Adrenal gland (tissue), 12 donors: ENCODE data around the gene RNF123. TPM values are rescaled to one million over a fixed set of nuclear protein-coding genes. Genes with fewer than 3 reads are reported as not detected.

Experiments used
- DNase-seq, 7 donors: peaks; one replicate each; pipeline ENCODE4 v3.0.0-alpha.2; 2019 to 2020
- H3K27ac ChIP-seq, 5 donors: fragments of 200-600 bp; sonication (generic) in 4 of 5; 1 replicate in 3 of 5; 2 replicates in 2 of 5; pipeline versions ENCODE4 v1.5.1 to v1.8.0; 2016 to 2020; ENCODE audit warnings: mild to moderate bottlenecking in 1 of 5
- H3K27me3 ChIP-seq: fragments of 200-600 bp; 2 replicates; pipeline ENCODE4 v1.8.0; 2021
- H3K36me3 ChIP-seq, 2 donors: fragments of 200-600 bp; replicated peaks in 1 of 2; 1 replicate in 1 of 2; 2 replicates in 1 of 2; pipeline versions ENCODE4 v1.5.1 to v1.8.0; 2018 to 2022
- H3K4me1 ChIP-seq, 2 donors: fragments of 200-600 bp; replicated peaks in 1 of 2; 1 replicate in 1 of 2; 2 replicates in 1 of 2; pipeline versions ENCODE4 v1.5.1 to v1.8.0; 2018 to 2021
- H3K4me3 ChIP-seq, 4 donors: fragments of 200-600 bp; sonication (generic) in 3 of 4; one replicate each; pipeline ENCODE4 v1.5.1; 2016 to 2018
- H3K9me3 ChIP-seq, 3 donors: fragments of 200-600 bp; sonication (generic) in 1 of 3; replicated peaks in 1 of 3; 1 replicate in 2 of 3; 2 replicates in 1 of 3; pipeline versions ENCODE4 v1.5.1 to v1.8.0; 2016 to 2021
- POLR2A ChIP-seq, 2 donors: fragments of 450-650 bp; IDR thresholded peaks; one replicate each; pipeline ENCODE4 v1.6.1; 2017; ENCODE audit warnings: antibody characterized with exemption in 2 of 2, mild to moderate bottlenecking in 2 of 2, moderate library complexity in 1 of 2
- WGBS, 4 donors: extraction: QIAGEN DNeasy Blood & Tissue Kit in 2 of 4; methylation state at CpG; one replicate each; pipeline versions ENCODE4 v1.1.5 to v1.1.7; 2013 to 2017; 5-methylcytosine and 5-hydroxymethylcytosine counted together
- intact Hi-C, 2 donors: fragments of 100-400 bp; cut with DNase I; formaldehyde crosslinking; loops; one replicate each; pipeline versions ENCODE4 v1.14.1 to v1.15.0; 2022 to 2023
- polyA plus RNA-seq, 3 donors: library from polyadenylated mRNA; stranded (reverse); fragments of 200-250 nt in 2 of 3; fragments of 350-450 nt in 1 of 3; fragmentation: Illumina TruSeq in 1 of 3; extraction: RNeasy Lipid Tissue Mini Kit (QIAGEN cat#74804) in 1 of 3; gene quantifications; one replicate each; pipeline ENCODE4 v1.2.3, GENCODE V29; 2013 to 2014
- total RNA-seq, 9 donors: library from RNA; depleted of rRNA in 4 of 9; stranded (reverse); fragments of >200 nt in 4 of 9; fragments of 120-200 nt in 1 of 9; fragmentation: NEBNext Ultra II Directional in 1 of 9; extraction: Animal tissue kit (Norgen Biotek cat#: 25700) in 1 of 9; gene quantifications; one replicate each; pipeline versions ENCODE4 v1.1.0 to v1.2.4, GENCODE V29; 2013 to 2023
- TF ChIP-seq, protein P1 (sequence below), 6 experiments: fragments of 450-650 bp in 4 of 6; fragments of 200-600 bp in 2 of 6; sonication (generic) in 1 of 6; IDR thresholded peaks; 1 replicate in 5 of 6; 2 replicates in 1 of 6; pipeline versions ENCODE4 v1.5.1 to v1.8.0; 2016 to 2021; ENCODE audit warnings: antibody characterized with exemption in 6 of 6, mild to moderate bottlenecking in 2 of 6, moderate library complexity in 1 of 6
- donor health status: healthy with polysubstance abuse.
- donor health status: Bipolar disorder and iron deficiency.
- donor health status: DM: yes; HTN: yes; CAD: no.
- donor health status: DM: no; HTN: no; CAD: no.
- donor health status: DM: no; HTN: no; CAD: no.
- donor health status: DM: yes; HTN: yes; CAD: no.

Gene RNF123
- total and polyA plus RNA-seq, 12 donors, result 19.5 to 62.3 (median 38.3) TPM

DNA sequence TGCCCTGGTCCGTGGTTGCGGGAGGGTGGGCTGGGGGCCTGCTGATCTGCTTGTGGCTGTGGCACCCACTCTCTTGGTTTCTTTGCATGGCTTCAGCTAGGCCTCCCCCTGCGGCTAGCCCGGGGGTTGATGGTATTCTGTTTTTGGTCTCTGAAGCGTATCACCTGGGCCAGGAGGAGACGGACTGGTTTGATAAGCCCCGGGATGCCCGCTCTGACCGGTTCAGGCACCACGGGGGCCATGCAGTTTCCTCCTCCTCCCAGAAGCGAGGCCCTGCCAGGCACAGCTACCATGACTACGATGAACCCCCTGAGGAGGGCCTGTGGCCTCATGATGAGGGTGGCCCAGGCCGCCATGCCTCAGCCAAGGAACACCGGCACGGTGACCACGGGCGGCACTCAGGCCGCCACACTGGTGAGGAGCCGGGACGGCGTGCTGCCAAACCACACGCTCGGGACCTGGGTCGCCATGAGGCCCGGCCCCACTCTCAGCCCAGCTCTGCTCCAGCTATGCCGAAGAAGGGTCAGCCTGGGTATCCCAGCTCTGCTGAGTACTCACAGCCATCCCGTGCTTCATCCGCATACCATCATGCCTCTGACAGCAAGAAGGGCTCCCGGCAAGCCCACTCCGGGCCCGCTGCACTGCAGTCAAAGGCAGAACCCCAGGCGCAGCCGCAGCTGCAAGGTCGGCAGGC is 26.5 kb upstream of the RNF123 start:
- intact Hi-C loops, result no loop called here

DNA sequence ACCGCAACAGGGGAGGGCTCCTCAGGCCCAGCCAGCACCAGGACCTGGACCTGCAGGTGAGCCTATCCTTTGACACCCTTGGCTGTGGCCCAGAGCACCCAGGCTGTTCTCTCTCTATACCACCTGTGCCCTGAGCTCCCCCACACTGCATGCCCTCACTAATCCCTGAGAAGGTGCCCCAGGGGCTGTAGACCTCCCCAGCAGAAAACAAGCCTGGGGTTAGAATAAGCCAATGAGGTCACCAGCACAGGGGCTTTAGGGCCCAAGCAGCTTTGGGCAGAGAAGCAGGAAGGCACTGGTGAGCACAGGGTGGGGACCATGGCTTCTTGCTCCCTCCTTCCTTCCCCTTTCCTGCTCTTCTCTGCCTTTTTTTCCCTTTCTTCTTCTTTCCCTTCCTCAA is 25.5 kb upstream of the RNF123 start:
- H3K27me3 ChIP-seq, result no peaks in the 10 kb centered on the region
- intact Hi-C loops, result no loop called here
- DNase-seq, result no peak
- H3K9me3 ChIP-seq, result no peaks in the 10 kb centered on the region
- no peak overlapping the region for H3K27ac ChIP-seq
- no peaks in the 10 kb centered on the region for H3K36me3 ChIP-seq
- peaks cover 0 to 11% of the 10 kb centered on the region in 2 donors for H3K4me1 ChIP-seq
- H3K4me3 ChIP-seq, result no peak overlapping the region
- WGBS, 4 donors, result 93 to 100% (median 95%) methylated on average over 1 of the region's 1 CpG; no CpG with 5 or more reads in 1 of the 4 donors
- TF ChIP-seq POLR2A (IDR thresholded peaks at IDR 0.05), result no peak
- TF ChIP-seq, protein P1, sequence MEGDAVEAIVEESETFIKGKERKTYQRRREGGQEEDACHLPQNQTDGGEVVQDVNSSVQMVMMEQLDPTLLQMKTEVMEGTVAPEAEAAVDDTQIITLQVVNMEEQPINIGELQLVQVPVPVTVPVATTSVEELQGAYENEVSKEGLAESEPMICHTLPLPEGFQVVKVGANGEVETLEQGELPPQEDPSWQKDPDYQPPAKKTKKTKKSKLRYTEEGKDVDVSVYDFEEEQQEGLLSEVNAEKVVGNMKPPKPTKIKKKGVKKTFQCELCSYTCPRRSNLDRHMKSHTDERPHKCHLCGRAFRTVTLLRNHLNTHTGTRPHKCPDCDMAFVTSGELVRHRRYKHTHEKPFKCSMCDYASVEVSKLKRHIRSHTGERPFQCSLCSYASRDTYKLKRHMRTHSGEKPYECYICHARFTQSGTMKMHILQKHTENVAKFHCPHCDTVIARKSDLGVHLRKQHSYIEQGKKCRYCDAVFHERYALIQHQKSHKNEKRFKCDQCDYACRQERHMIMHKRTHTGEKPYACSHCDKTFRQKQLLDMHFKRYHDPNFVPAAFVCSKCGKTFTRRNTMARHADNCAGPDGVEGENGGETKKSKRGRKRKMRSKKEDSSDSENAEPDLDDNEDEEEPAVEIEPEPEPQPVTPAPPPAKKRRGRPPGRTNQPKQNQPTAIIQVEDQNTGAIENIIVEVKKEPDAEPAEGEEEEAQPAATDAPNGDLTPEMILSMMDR (IDR thresholded peaks at IDR 0.05), result no peak

More for the DNA sequence above, 26.5 kb upstream of the RNF123 start:
- no peak for DNase-seq
- no peak for TF ChIP-seq POLR2A (IDR thresholded peaks at IDR 0.05)
- TF ChIP-seq, protein P1 (IDR thresholded peaks at IDR 0.05), result no peak
- Histone ChIP-seq H3K27ac (no peak overlapping the region), H3K4me3 (no peak overlapping the region), H3K36me3 (no peaks in the 10 kb centered on the region), H3K9me3 (no peaks in the 10 kb centered on the region), H3K4me1 (peaks cover 0 to 11% of the 10 kb centered on the region in 2 donors), H3K27me3 (no peaks in the 10 kb centered on the region)
- WGBS, 4 donors, result 88 to 96% (median 95%) methylated on average over 10 to 34 of the region's 34 CpGs

DNA sequence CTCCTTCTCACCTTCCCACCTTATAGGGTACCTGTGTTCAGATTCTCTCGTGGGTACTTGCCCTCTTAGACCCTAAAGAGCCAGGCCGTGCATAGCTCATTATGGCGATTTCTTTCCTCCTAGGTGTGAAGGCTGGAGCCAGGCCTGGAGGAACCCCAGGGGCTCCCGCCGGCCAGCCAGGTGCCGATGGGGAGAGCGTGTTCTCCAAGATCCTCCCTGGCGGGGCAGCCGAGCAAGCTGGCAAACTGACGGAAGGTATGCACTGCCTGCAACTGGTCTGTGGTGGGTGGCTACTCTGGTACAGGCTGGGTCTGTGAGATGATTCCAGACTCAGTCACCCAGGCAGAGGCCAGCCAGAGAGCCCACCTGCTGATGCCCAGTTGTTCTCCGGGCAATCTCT is 25.1 kb upstream of the RNF123 start:
- TF ChIP-seq POLR2A (IDR thresholded peaks at IDR 0.05), result no peak
- TF ChIP-seq, protein P1 (IDR thresholded peaks at IDR 0.05), result no peak
- Histone ChIP-seq H3K4me1 (peaks cover 0 to 11% of the 10 kb centered on the region in 2 donors), H3K36me3 (no peaks in the 10 kb centered on the region), H3K4me3 (no peak overlapping the region), H3K27me3 (no peaks in the 10 kb centered on the region), H3K9me3 (no peaks in the 10 kb centered on the region), H3K27ac (no peak overlapping the region)
- DNase-seq, result no peak
- WGBS, 4 donors, result 86 to 95% (median 94%) methylated on average over 11 of the region's 11 CpGs
- intact Hi-C loops, result no loop called here

DNA sequence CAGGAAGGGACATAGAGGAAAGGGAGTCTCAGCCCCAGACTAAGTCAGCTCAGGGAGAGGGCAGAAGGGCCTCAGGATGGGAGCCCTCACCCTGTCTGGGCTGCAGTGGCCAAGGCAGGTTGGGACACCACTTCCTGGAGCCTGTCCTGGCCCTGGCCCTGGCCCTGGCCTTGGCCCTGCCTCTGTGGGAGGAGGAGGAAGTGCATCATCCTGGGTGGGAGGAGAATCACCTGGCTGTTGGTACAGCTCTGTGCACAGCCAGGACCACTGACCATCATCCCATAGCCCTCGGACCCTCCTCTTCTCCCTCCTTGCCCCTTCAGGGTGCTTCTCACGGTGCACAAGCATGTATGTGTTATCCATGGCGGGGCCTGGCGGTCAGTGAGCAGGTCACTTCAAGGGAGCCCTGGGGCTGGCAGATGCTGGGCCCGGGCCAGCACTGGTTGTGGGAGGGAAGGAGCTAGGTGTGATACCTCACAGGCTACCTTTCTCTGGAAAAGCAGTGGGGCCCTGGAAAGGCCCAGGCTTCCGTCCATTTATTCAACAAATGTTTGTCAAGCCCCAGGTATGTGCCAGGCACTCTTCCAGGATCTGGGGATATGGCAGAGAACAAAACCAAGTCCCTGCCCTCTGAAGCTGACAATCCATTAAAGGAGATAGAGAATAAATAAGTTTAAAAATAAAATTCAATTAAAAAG is 23.4 kb upstream of the RNF123 start:
- no peaks in the 10 kb centered on the region for H3K27me3 ChIP-seq
- intact Hi-C loops, result loop anchor here in 1 of 2 donors (5.0 kb wide), 1 partner anchor 134 kb away; no protein-coding TSS in a partner anchor
- TF ChIP-seq, protein P1 (IDR thresholded peaks at IDR 0.05), result no peak
- TF ChIP-seq POLR2A (IDR thresholded peaks at IDR 0.05), result no peak

More for the DNA sequence above, 23.4 kb upstream of the RNF123 start:
- Histone ChIP-seq H3K9me3 (no peaks in the 10 kb centered on the region), H3K27ac (no peak overlapping the region), H3K4me1 (peaks cover 0 to 11% of the 10 kb centered on the region in 2 donors), H3K4me3 (no peak overlapping the region), H3K36me3 (no peaks in the 10 kb centered on the region)
- peak in 1 of 7 donors; percentile 28 for DNase-seq
- 80 to 92% (median 89%) methylated on average over 3 to 6 of the region's 6 CpGs for WGBS, 4 donors
